GM19035 (cell line): ENCODE data around the gene TRIO.
"Not testable (repeated sequence)": the region's sequence is repeated elsewhere in the genome, so short reads cannot be mapped to it uniquely, and the experiment has no call there.

Experiments
- ATAC-seq: cut with Tn5 transposase; IDR thresholded peaks from one replicate; pipeline ENCODE4 v1.9.1; 2021; ENCODE audit not compliant: unreplicated experiment

Gene TRIO

GRCh38 chr5:14420101-14420811, 277.1 kb downstream of the TRIO start:
- no peak for ATAC-seq

GRCh38 chr5:14421851-14422250, 278.7 kb downstream of the TRIO start:
- no peak for ATAC-seq

GRCh38 chr5:14424011-14424685, 281.0 kb downstream of the TRIO start:
- no peak for ATAC-seq

GRCh38 chr5:14425559-14425958, 282.4 kb downstream of the TRIO start:
- no peak for ATAC-seq

- no peak for ATAC-seq
Observed at GRCh38 chr5:14426521-14426920, 283.4 kb downstream of the TRIO start.

- no peak for ATAC-seq
Observed at GRCh38 chr5:14428302-14429081, 285.4 kb downstream of the TRIO start.

- no peak for ATAC-seq
Observed at GRCh38 chr5:14429101-14430050, 286.2 kb downstream of the TRIO start.

- ATAC-seq, result no peak
Observed at GRCh38 chr5:14431534-14431933, 288.4 kb downstream of the TRIO start.

GRCh38 chr5:14432931-14433589, 289.9 kb downstream of the TRIO start:
- no peak for ATAC-seq

GRCh38 chr5:14435481-14435880, 292.3 kb downstream of the TRIO start:
- no peak for ATAC-seq

- not testable (repeated sequence) for ATAC-seq
Observed at GRCh38 chr5:14436122-14436521, 293.0 kb downstream of the TRIO start.

- no peak for ATAC-seq
Observed at GRCh38 chr5:14436801-14437542, 293.8 kb downstream of the TRIO start.

- ATAC-seq, result peak; percentile 56
Observed at GRCh38 chr5:14438195-14438606, 295.1 kb downstream of the TRIO start.

GRCh38 chr5:14439087-14439871, 296.1 kb downstream of the TRIO start:
- ATAC-seq, result no peak

- no peak for ATAC-seq
Observed at GRCh38 chr5:14440223-14440581, 297.1 kb downstream of the TRIO start.

GRCh38 chr5:14440582-14441431, 297.7 kb downstream of the TRIO start:
- ATAC-seq, result no peak

GRCh38 chr5:14441641-14442040, 298.5 kb downstream of the TRIO start:
- ATAC-seq, result no peak

- ATAC-seq, result no peak
Observed at GRCh38 chr5:14442536-14442935, 299.4 kb downstream of the TRIO start.
